Psoas muscle (tissue), 8 donors: ENCODE data around the gene FBRSL1. TPM values are rescaled to one million over a fixed set of nuclear protein-coding genes. Genes with fewer than 3 reads are reported as not detected.

ENCODE experiments used
- ATAC-seq, 4 donors: fragments of 200-7000 bp; cut with Tn5 transposase; one replicate each; pipeline ENCODE4 v1.9.1; 2020; ENCODE audit warnings: moderate library complexity in 3 of 4, mild to moderate bottlenecking in 2 of 4
- DNase-seq, 2 donors: peaks; one replicate each; pipeline ENCODE4 v3.0.0-alpha.2; 2020
- H3K27ac ChIP-seq: fragments of 200-600 bp; one replicate; pipeline ENCODE4 v1.8.0; 2022
- H3K27me3 ChIP-seq, 3 donors: fragments of 200-600 bp in 1 of 3; one replicate each; pipeline versions ENCODE4 v1.6.1 to v1.8.0; 2013 to 2022; ENCODE audit warnings: low read length in 2 of 3, mild to moderate bottlenecking in 2 of 3, moderate library complexity in 1 of 3; ENCODE audit not compliant: insufficient read depth in 3 of 3
- H3K36me3 ChIP-seq, 2 donors: fragments of 200-600 bp in 1 of 2; one replicate each; pipeline versions ENCODE4 v1.6.1 to v1.8.0; 2013 to 2022; ENCODE audit warnings: low read depth in 1 of 2, mild to moderate bottlenecking in 1 of 2, moderate library complexity in 1 of 2; ENCODE audit not compliant: insufficient read depth in 1 of 2
- H3K4me1 ChIP-seq: fragments of 200-600 bp; one replicate; pipeline ENCODE4 v1.8.0; 2022
- H3K4me3 ChIP-seq: fragments of 200-600 bp; one replicate; pipeline ENCODE4 v1.8.0; 2022; ENCODE audit warnings: mild to moderate bottlenecking
- H3K9me3 ChIP-seq: fragments of 200-600 bp; one replicate; pipeline ENCODE4 v1.8.0; 2022
- WGBS, 3 donors: extraction: QIAGEN DNeasy Blood & Tissue Kit; methylation state at CpG; one replicate each; pipeline versions ENCODE4 v1.1.6 to v1.1.7; 2013; 5-methylcytosine and 5-hydroxymethylcytosine counted together
- intact Hi-C, 2 donors: fragments of 100-400 bp; cut with DNase I; formaldehyde crosslinking; loops; one replicate each; pipeline versions ENCODE4 v1.11.0 to v1.14.2; 2022
- polyA plus RNA-seq, 3 donors: library from polyadenylated mRNA; stranded (reverse); fragments of 200-250 nt; gene quantifications; one replicate each; pipeline ENCODE4 v1.2.3, GENCODE V29; 2013
- total RNA-seq, 4 donors: library from RNA; stranded (reverse); fragmentation: NEBNext Ultra II Directional in 2 of 4; extraction: Animal tissue kit (Norgen Biotek cat#: 25700) in 2 of 4; gene quantifications; one replicate each; pipeline versions ENCODE4 v1.2.1 to v1.2.4, GENCODE V29; 2021 to 2023
- TF ChIP-seq, protein P1 (sequence below): fragments of 200-600 bp; IDR thresholded peaks from one replicate; pipeline ENCODE4 v1.8.0; 2022; ENCODE audit warnings: antibody characterized with exemption
- donor health status: healthy with polysubstance abuse.
- donor health status: DM: no; HTN: no; CAD: no; lungs with moderate emphysema.
- donor health status: Bipolar disorder and iron deficiency.
- donor health status: healthy.
- donor health status: DM: yes; HTN: yes; CAD: no.
- donor health status: DM: no; HTN: no; CAD: no.
- donor health status: DM: no; HTN: no; CAD: no.
- donor health status: DM: yes; HTN: yes; CAD: no.

FBRSL1 gene
- total and polyA plus RNA-seq, 7 donors, result 23.0 to 54.5 (median 40.1) TPM

DNA sequence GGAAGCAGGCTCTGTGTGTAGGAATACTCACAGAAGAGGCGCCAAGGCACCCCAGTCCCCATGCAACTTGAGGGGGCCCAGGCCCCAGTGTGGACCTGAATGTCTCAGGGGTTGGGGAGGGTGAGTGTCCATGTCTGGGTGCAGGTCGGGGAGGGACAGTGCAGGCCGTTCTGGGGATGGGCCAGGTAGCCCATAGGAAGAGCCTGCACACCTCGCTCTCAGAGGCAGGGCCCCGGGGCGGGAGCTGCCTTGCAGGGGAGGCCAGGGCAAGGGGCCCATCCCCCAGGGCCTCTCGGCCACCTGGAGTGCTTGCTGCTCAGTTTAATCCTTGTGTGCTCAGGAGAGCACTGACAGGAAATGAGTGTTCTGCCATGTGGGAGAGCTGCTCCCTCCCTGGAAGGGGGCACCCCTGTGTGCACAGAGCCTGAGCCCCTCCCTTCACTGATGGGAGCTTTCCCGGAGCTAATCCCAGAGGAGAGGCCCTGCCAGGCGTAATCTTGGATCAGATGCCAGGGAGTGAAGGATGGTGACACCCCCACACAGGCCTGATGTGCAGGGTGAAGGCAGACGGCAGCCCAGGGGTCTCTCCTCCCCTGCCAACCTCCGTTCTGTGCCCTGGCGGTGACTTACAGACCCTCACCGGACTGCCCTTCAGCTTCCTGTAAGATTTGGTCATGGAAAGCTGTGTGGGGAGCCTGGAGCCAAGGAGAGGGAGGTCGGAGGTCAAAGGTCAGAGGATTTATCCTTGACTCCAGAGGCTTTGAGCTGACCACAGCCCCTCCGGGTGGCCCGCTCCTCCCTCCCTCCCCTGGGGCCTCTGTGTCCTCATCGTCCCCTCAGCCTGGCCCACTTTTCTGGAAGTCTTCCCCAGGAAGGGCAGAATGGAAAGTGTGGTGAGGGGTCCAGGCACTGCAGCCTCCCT is 24.4 kb upstream of the FBRSL1 start:
- Histone ChIP-seq H3K4me3 (no peak overlapping the region), H3K4me1 (no peaks in the 10 kb centered on the region), H3K36me3 (no peaks in the 10 kb centered on the region), H3K27ac (no peak overlapping the region), H3K9me3 (no peaks in the 10 kb centered on the region), H3K27me3 (peaks cover 0 to 37% (median 12%) of the 10 kb centered on the region in 3 donors)
- ATAC-seq (no peak), DNase-seq (peak; percentile 4 to 30)
- 57 to 66% (median 62%) methylated on average over 14 to 17 of the region's 17 CpGs for WGBS, 3 donors
- TF ChIP-seq, protein P1, sequence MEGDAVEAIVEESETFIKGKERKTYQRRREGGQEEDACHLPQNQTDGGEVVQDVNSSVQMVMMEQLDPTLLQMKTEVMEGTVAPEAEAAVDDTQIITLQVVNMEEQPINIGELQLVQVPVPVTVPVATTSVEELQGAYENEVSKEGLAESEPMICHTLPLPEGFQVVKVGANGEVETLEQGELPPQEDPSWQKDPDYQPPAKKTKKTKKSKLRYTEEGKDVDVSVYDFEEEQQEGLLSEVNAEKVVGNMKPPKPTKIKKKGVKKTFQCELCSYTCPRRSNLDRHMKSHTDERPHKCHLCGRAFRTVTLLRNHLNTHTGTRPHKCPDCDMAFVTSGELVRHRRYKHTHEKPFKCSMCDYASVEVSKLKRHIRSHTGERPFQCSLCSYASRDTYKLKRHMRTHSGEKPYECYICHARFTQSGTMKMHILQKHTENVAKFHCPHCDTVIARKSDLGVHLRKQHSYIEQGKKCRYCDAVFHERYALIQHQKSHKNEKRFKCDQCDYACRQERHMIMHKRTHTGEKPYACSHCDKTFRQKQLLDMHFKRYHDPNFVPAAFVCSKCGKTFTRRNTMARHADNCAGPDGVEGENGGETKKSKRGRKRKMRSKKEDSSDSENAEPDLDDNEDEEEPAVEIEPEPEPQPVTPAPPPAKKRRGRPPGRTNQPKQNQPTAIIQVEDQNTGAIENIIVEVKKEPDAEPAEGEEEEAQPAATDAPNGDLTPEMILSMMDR, result no peak
- intact Hi-C loops, result no loop called here

DNA sequence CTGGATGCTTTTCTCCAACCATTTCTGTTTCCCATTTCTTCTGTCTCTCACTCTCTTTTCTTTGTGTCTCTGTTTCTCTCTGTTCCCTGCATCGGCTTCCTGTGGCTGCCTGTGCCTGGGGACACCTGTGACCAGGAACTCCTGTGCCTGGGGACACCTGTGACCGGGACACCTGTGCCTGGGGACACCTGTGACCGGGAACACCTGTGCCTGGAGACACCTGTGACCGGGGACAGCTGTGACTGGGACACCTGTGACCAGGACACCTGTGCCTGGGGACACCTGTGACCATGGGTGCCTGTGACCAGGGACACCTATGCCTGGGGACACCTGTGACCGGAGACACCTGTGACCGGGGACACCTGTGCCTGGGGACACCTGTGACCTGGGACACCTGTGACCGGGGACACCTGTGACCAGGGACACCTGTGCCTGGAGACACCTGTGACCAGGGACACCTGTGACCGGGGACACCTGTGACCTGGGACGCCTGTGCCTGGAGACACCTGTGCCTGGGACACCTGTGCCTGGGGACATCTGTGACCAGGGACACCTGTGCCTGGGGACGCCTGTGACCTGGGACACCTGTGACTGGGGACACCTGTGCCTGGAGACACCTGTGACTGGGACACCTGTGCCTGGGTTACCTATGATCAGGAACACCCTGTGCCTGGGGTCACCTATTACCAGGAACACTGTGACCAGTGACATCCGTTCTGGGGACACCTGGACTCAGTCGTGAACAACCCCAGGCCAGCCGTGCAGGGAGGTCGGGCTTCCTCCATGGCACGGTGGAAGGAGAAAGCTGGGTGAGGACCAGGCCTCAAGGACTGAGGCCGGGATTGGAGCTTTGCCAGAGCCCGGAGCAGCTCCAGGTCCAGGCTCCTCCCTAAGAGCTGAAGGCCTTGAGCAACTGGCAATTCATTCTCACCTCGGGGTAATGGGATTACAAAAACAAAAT is 23.4 kb upstream of the FBRSL1 start:
- TF ChIP-seq, protein P1, result no peak
- DNase-seq (peak; percentile 8 to 34), ATAC-seq (no peak)
- peaks cover 0 to 40% (median 12%) of the 10 kb centered on the region in 3 donors for H3K27me3 ChIP-seq
- H3K27ac ChIP-seq, result no peak overlapping the region
- 61 to 63% (median 62%) methylated on average over 18 of the region's 18 CpGs for WGBS, 3 donors
- H3K4me1 ChIP-seq, result no peaks in the 10 kb centered on the region
- no peaks in the 10 kb centered on the region for H3K9me3 ChIP-seq
- no peaks in the 10 kb centered on the region for H3K36me3 ChIP-seq
- H3K4me3 ChIP-seq, result no peak overlapping the region
- intact Hi-C loops, result no loop called here

DNA sequence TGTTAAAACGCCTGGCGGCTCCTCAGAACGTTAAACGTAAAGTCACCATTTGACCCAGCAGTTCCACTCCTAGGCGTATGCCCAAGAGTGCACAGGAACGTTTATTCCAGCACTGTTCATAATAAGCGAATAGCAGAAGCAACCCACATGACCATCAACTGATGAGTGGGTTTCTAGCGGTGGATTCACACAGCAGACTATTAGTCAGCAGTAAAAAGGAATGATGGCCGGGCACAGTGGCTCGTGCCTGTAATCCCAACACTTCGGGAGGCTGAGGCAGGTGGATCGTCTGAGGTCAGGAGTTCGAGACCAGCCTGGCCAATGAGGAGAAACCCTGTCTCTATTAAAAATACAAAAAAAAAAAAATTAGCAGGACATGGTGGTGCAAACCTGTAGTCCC is 22.4 kb upstream of the FBRSL1 start:
- Histone ChIP-seq H3K4me1 (no peaks in the 10 kb centered on the region), H3K9me3 (no peaks in the 10 kb centered on the region), H3K36me3 (no peaks in the 10 kb centered on the region), H3K27me3 (peaks cover 0 to 41% (median 12%) of the 10 kb centered on the region in 3 donors), H3K4me3 (no peak overlapping the region), H3K27ac (no peak overlapping the region)
- ATAC-seq, result no peak
- intact Hi-C loops, result no loop called here
- WGBS, 3 donors, result 68 to 71% (median 70%) methylated on average over 13 of the region's 13 CpGs
- no peak for DNase-seq
- TF ChIP-seq, protein P1, result no peak

DNA sequence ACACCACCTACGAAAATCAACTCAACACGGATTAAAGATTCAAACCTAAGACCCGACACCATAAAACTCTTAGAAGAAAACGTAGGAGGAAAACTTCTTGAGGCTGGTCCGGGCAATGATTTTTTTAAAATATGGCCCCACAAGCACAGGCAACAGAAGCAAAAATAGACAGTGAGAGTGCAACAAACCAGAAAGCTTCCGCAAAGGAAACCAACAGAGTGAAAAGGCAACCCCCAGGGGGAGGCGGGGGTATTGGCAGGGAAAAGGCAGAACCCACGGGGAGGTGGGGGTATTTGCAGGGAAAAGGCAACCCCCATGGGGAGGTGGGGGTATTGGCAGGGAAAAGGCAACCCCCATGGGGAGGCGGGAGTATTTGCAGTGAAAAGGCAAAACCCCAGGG is 20.5 kb upstream of the FBRSL1 start:
- no peak overlapping the region for H3K4me3 ChIP-seq
- H3K27me3 ChIP-seq, result peaks cover 0 to 41% (median 12%) of the 10 kb centered on the region in 3 donors
- no peak for DNase-seq
- no peak overlapping the region for H3K27ac ChIP-seq
- ATAC-seq, result no peak
- H3K36me3 ChIP-seq, result no peaks in the 10 kb centered on the region
- TF ChIP-seq, protein P1, result no peak
- H3K4me1 ChIP-seq, result no peaks in the 10 kb centered on the region
- 40 to 56% (median 49%) methylated on average over 9 of the region's 9 CpGs for WGBS, 3 donors
- intact Hi-C loops, result no loop called here
- no peaks in the 10 kb centered on the region for H3K9me3 ChIP-seq
